Choroid plexus epithelial cell (primary cell): Measurements from ENCODE around the gene EDNRB.
"Not testable (repeated sequence)": the region's sequence is repeated elsewhere in the genome, so short reads cannot be mapped to it uniquely, and the experiment has no call there.

Experiments
- DNase-seq: peaks from one replicate; pipeline ENCODE4 v3.0.0-alpha.2; 2010; ENCODE audit warnings: low read depth
- H3K4me3 ChIP-seq: 2 replicates; pipeline ENCODE4 v1.5.1; 2011; ENCODE audit warnings: low read depth, mild to moderate bottlenecking, control low read depth, low read length, moderate library complexity
- CTCF ChIP-seq: conservative IDR thresholded peaks from 2 replicates; pipeline ENCODE4 v1.5.1; 2011; ENCODE audit warnings: low read depth, mild to moderate bottlenecking, control low read depth, inconsistent platforms, low read length, moderate library complexity

Gene EDNRB

GRCh38 chr13:77857531-77858209 is 61.0 kb downstream of the EDNRB start:
- no peak for DNase-seq
- no peak overlapping the region for H3K4me3 ChIP-seq
- no peak for TF ChIP-seq CTCF

- no peak for TF ChIP-seq CTCF
- no peak overlapping the region for H3K4me3 ChIP-seq
- no peak for DNase-seq
These were observed 64.9 kb downstream of the EDNRB start for GRCh38 chr13:77853703-77854102.

GRCh38 chr13:77848050-77848449 is 70.6 kb downstream of the EDNRB start:
- not testable (repeated sequence) for H3K4me3 ChIP-seq, DNase-seq

GRCh38 chr13:77846173-77846572 is 72.5 kb downstream of the EDNRB start:
- no peak for DNase-seq
- H3K4me3 ChIP-seq, result no peak overlapping the region
- no peak for TF ChIP-seq CTCF
